Sigmoid colon (tissue), 7 donors: ENCODE measurements around the gene MDGA2. TPM values are rescaled to one million over a fixed set of nuclear protein-coding genes. Genes with fewer than 3 reads are reported as not detected.

Experiments used
- DNase-seq: peaks from one replicate; pipeline ENCODE4 v3.0.0-alpha.2; 2019
- H3K27ac ChIP-seq, 4 donors: fragments of 200-600 bp; sonication (generic); one replicate each; pipeline ENCODE4 v1.5.1; 2016 to 2019; ENCODE audit warnings: mild to moderate bottlenecking in 1 of 4
- H3K27me3 ChIP-seq, 3 donors: fragments of 200-600 bp; sonication (generic); one replicate each; pipeline ENCODE4 v1.5.1; 2019; ENCODE audit warnings: mild to moderate bottlenecking in 1 of 3
- H3K36me3 ChIP-seq, 4 donors: fragments of 200-600 bp; sonication (generic); one replicate each; pipeline ENCODE4 v1.5.1; 2016 to 2019
- H3K4me1 ChIP-seq, 4 donors: fragments of 200-600 bp; sonication (generic); one replicate each; pipeline ENCODE4 v1.5.1; 2017 to 2019
- H3K4me3 ChIP-seq, 4 donors: fragments of 200-600 bp; sonication (generic); one replicate each; pipeline ENCODE4 v1.5.1; 2017 to 2019; ENCODE audit warnings: mild to moderate bottlenecking in 2 of 4, moderate library complexity in 1 of 4
- H3K9me3 ChIP-seq, 4 donors: fragments of 200-600 bp in 3 of 4; sonication (generic) in 3 of 4; one replicate each; pipeline versions ENCODE4 v1.5.1 to v1.6.1; 2013 to 2019
- EP300 ChIP-seq, 4 donors: sonication (generic); formaldehyde crosslinking; IDR thresholded peaks; one replicate each; pipeline ENCODE4 v1.6.1; 2017; ENCODE audit warnings: antibody characterized with exemption in 4 of 4
- POLR2A ChIP-seq, 2 donors: fragments of 450-650 bp; IDR thresholded peaks; one replicate each; pipeline ENCODE4 v1.6.1; 2016; ENCODE audit warnings: antibody characterized with exemption in 2 of 2, mild to moderate bottlenecking in 2 of 2, moderate library complexity in 2 of 2
- POLR2AphosphoS5 ChIP-seq, 4 donors: sonication (generic); formaldehyde crosslinking; IDR thresholded peaks; one replicate each; pipeline ENCODE4 v1.6.1; 2017; ENCODE audit warnings: antibody characterized with exemption in 4 of 4
- WGBS, 2 donors: extraction: QIAGEN DNeasy Blood & Tissue Kit; methylation state at CpG; one replicate each; pipeline ENCODE4 v1.1.7; 2013; 5-methylcytosine and 5-hydroxymethylcytosine counted together
- intact Hi-C: fragments of 100-400 bp; cut with DNase I; formaldehyde crosslinking; loops from one replicate; pipeline ENCODE4 v1.15.1; 2023
- polyA plus RNA-seq, 3 donors: library from polyadenylated mRNA; stranded (reverse); fragments of 200-250 nt; gene quantifications; one replicate each; pipeline ENCODE4 v1.2.3, GENCODE V29; 2013
- total RNA-seq, 4 donors: library from RNA; depleted of rRNA; stranded (reverse); fragments of >200 nt; gene quantifications; one replicate each; pipeline ENCODE4 v1.1.0, GENCODE V29; 2016
- TF ChIP-seq, protein P1 (sequence below), 4 experiments: fragments of 450-650 bp in 3 of 4; fragments of 200-600 bp in 1 of 4; IDR thresholded peaks; one replicate each; pipeline ENCODE4 v1.5.1; 2016 to 2019; ENCODE audit warnings: antibody characterized with exemption in 4 of 4, mild to moderate bottlenecking in 3 of 4, moderate library complexity in 2 of 4
- donor health status: healthy with polysubstance abuse.
- donor health status: Bipolar disorder and iron deficiency.
- donor health status: healthy.

Gene MDGA2
- total and polyA plus RNA-seq, 7 donors: under 0.01 to 1.2 (median 0.33) TPM; not detected in 2

DNA sequence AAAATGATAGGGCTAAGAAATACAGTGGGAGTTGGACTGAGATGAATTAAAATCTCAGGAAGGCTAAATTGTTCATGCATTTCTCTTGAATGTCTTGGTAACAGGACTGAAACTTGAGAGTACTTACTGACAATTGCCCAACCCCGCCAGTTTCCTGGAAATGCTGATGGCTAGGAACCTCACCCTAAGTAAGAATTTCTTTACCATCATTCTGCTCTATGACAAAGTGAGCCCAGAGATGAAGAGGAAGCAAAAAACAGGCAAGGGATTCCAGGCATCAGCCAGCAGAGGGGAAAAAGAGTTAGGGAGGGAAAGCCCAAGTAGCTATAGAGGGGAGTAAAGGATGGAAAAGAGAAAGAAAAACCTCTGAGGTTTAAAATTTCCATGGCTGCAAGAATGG, 397.7 kb downstream of the MDGA2 start:
- no peaks in the 10 kb centered on the region for H3K9me3 ChIP-seq
- H3K27ac ChIP-seq: no peak overlapping the region
- intact Hi-C loops: no loop called here
- H3K27me3 ChIP-seq: no peaks in the 10 kb centered on the region
- 88 to 90% methylated on average over 1 of the region's 1 CpG for WGBS, 2 donors
- no peak for TF ChIP-seq POLR2AphosphoS5 (IDR thresholded peaks at IDR 0.05)
- no peak for TF ChIP-seq EP300 (IDR thresholded peaks at IDR 0.05)
- TF ChIP-seq POLR2A (IDR thresholded peaks at IDR 0.05): no peak
- TF ChIP-seq, protein P1, sequence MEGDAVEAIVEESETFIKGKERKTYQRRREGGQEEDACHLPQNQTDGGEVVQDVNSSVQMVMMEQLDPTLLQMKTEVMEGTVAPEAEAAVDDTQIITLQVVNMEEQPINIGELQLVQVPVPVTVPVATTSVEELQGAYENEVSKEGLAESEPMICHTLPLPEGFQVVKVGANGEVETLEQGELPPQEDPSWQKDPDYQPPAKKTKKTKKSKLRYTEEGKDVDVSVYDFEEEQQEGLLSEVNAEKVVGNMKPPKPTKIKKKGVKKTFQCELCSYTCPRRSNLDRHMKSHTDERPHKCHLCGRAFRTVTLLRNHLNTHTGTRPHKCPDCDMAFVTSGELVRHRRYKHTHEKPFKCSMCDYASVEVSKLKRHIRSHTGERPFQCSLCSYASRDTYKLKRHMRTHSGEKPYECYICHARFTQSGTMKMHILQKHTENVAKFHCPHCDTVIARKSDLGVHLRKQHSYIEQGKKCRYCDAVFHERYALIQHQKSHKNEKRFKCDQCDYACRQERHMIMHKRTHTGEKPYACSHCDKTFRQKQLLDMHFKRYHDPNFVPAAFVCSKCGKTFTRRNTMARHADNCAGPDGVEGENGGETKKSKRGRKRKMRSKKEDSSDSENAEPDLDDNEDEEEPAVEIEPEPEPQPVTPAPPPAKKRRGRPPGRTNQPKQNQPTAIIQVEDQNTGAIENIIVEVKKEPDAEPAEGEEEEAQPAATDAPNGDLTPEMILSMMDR (IDR thresholded peaks at IDR 0.05): no peak
- H3K4me1 ChIP-seq: no peaks in the 10 kb centered on the region
- DNase-seq: no peak
- H3K4me3 ChIP-seq: no peak overlapping the region
- no peaks in the 10 kb centered on the region for H3K36me3 ChIP-seq

DNA sequence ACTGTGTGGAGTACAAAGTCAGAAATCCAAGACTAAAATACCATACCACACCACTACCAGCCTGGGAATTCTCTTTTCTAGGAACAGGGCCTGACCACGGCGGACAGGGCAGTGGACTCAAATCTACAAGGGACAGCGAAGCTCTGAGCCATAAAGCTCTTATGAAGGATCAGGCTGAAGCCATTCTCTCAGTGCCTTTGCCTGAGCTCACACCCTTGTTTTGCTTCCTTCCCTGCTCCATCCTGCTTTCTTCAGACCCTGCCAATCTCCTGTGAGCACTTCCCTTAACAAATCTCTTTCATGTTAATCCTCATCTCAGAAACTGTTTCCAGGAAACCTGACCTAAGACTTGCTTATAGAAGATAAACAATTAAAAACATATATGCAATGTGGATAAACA, 398.5 kb downstream of the MDGA2 start:
- H3K9me3 ChIP-seq: no peaks in the 10 kb centered on the region
- intact Hi-C loops: no loop called here
- DNase-seq: no peak
- H3K4me3 ChIP-seq: no peak overlapping the region
- TF ChIP-seq POLR2A (IDR thresholded peaks at IDR 0.05) (no peak), EP300 (IDR thresholded peaks at IDR 0.05) (no peak), POLR2AphosphoS5 (IDR thresholded peaks at IDR 0.05) (no peak)
- TF ChIP-seq, protein P1 (IDR thresholded peaks at IDR 0.05): no peak
- WGBS, 2 donors: 56% methylated on average over 3 of the region's 3 CpGs
- H3K27me3 ChIP-seq: no peaks in the 10 kb centered on the region
- no peaks in the 10 kb centered on the region for H3K4me1 ChIP-seq
- H3K27ac ChIP-seq: no peak overlapping the region
- H3K36me3 ChIP-seq: no peaks in the 10 kb centered on the region

DNA sequence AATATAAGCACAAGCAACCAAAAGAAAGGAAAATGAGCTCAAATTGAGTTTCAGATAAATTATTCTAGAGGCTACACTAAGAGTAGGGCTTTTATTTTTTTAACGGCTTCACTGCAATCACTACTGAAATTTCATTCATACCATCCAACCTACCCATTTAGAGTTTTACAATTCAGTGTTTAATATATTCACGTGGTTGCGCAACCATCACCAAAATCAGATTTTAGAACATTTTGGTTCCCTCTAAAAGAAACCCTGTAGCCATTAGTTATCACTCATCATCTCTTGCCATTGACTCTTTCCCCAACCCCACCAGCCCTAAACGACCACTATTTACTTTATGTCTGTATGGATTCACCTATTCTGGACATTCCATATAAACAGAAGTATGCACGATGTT, 401.5 kb downstream of the MDGA2 start:
- no peak overlapping the region for H3K27ac ChIP-seq
- no peak for TF ChIP-seq EP300 (IDR thresholded peaks at IDR 0.05)
- TF ChIP-seq POLR2A (IDR thresholded peaks at IDR 0.05): no peak
- no peak for TF ChIP-seq POLR2AphosphoS5 (IDR thresholded peaks at IDR 0.05)
- TF ChIP-seq, protein P1 (IDR thresholded peaks at IDR 0.05): no peak
- intact Hi-C loops: no loop called here
- no peaks in the 10 kb centered on the region for H3K36me3 ChIP-seq
- H3K9me3 ChIP-seq: no peaks in the 10 kb centered on the region
- no peak for DNase-seq
- H3K4me3 ChIP-seq: no peak overlapping the region
- 52 to 85% methylated on average over 5 of the region's 5 CpGs for WGBS, 2 donors
- no peaks in the 10 kb centered on the region for H3K27me3 ChIP-seq
- H3K4me1 ChIP-seq: no peaks in the 10 kb centered on the region

DNA sequence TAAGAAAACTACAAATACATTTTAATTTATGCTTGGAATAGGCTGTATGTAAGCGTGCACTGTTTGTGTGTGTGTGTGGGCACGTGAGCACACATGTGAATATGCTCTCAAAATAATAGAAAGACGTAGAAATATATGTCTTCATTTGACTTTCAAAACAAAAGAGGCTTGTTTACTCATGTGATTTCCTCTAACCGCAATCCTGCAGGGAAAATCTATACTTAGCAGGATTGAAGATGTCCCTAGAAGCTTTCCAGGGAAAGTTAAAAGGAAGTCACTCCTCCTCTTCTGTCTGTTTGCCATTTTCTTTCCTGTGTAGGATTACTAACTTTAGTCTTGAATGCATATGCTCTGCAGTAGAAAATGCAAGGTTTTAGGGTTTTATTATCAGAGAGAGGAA, 404.7 kb downstream of the MDGA2 start:
- Histone ChIP-seq H3K36me3 (no peaks in the 10 kb centered on the region), H3K4me3 (peak overlapping the region in 1 of 4 donors; percentile 31), H3K27me3 (no peaks in the 10 kb centered on the region), H3K27ac (no peak overlapping the region), H3K4me1 (no peaks in the 10 kb centered on the region), H3K9me3 (no peaks in the 10 kb centered on the region)
- 79 to 81% methylated on average over 4 of the region's 4 CpGs for WGBS, 2 donors
- TF ChIP-seq POLR2AphosphoS5 (IDR thresholded peaks at IDR 0.05): no peak
- no peak for TF ChIP-seq EP300 (IDR thresholded peaks at IDR 0.05)
- TF ChIP-seq POLR2A (IDR thresholded peaks at IDR 0.05): no peak
- TF ChIP-seq, protein P1 (IDR thresholded peaks at IDR 0.05): no peak
- intact Hi-C loops: no loop called here
- no peak for DNase-seq
